ENCODE data around the gene ACP3.
"Not testable (repeated sequence)": the region's sequence is repeated elsewhere in the genome, so short reads cannot be mapped to it uniquely, and the experiment has no call there.

ACP3 gene

DNA sequence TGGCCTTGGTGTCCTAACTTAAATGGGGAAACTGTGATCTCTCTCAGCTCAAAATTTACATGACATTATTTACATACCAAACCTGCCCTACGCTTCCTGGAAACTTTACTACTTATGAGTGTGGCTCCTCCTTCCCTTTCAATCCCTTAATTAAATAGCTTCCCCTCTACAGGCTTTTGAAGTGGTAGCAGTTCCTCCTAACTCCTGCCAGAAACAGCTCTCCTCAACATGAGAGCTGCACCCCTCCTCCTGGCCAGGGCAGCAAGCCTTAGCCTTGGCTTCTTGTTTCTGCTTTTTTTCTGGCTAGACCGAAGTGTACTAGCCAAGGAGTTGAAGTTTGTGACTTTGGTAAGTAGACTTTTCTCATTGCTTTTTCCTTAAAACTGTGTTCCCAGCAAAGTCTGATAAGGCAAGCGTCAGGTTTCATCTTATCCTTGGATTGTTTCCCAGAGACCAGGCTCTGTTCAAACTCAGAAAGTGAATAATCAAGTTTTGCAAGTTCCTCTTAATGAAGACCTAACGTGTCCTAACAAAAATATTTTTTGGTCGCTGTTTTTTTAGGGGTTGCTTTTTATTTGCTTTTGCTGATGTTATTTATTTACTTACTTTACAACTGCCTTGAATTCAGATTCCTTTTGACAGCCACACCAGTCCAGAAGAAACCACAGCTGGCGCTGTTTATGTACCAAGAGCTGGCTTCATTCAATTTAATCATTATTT is at the start of gene ACP3:
Gene ACP3, plus strand, starts transcription at position 179 of the 720 bp plus-strand sequence. Its CDS starts 50 bp downstream, at position 229.
- no peak for DNase-seq

- no peak for DNase-seq
Observed at GRCh38 chr3:132268956-132269355, 48.3 kb upstream of the ACP3 start.

DNA sequence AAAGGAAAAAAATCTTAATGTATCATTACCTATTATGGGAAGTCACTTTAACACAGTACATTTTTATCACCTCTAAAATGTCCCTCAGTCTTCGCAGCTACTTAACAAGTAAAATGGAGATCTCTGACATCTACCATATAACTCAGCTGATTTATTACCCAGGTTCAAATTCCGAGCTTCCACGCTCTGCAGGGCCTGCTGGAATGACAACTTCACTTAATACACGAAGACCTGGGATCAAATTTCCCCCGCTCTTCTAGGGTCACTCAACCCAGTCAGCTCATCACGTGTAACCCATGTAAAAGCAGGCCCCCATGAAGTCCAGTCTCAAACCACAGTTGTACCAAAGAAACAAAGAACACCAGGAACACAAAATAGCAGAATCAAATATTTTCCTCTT is 44.2 kb upstream of the ACP3 start:
- no peak for DNase-seq

DNA sequence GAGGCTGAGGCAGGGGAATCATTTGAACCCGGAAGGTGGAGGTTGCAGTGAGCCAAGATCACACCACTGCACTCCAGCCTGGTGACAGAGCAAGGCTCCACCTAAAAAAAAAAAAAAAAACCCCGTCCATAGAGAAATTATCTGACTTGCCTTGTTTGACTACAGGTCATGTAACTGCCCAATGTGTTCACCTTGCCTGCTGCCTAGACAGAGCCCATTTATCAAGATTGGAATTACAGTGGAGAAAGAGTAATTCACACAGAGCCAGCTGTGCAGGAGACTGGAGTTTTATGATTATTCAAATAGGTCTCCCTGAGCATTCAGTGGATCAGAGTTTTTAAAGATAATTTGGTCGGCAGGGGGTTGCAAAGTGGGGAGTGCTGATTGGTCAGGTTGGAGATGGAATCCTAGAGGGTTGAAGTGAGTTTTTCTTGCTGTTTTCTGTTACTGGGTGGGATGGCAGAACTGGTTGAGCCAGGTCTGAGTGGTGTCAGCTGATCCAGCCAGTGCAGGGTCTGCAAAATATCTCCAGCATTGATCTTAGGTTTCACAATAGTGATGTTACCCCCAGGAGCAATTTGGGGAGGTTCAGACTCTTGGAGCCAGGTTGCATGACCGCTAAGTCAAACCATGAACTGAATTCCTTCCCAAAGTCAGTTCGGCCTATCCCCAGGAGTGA is 40.8 kb upstream of the ACP3 start:
- DNase-seq, result no peak

DNA sequence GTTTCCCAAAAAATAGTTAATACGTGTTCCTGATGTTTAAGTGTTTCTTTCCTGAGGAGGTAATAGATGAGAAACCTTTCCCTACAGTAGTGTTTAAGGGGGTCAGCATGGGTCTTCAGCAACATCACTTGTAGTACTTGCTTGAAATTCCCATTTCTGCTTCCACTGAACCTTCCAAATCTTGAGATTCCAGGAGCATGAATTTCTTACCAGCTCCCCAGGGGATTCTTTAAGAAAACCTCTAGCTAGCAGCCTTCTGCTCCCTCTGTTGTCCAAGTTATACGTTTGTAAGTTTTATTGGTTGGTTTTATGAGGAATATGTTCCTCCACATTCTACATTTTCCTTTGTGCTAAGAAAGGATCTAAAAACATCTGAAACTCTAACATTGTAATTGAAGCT is 38.2 kb upstream of the ACP3 start:
- DNase-seq, result no peak

- DNase-seq, result no peak
Observed at GRCh38 chr3:132283440-132283839, 33.8 kb upstream of the ACP3 start.

GRCh38 chr3:132283916-132284405 is 33.2 kb upstream of the ACP3 start:
- no peak for DNase-seq

DNA sequence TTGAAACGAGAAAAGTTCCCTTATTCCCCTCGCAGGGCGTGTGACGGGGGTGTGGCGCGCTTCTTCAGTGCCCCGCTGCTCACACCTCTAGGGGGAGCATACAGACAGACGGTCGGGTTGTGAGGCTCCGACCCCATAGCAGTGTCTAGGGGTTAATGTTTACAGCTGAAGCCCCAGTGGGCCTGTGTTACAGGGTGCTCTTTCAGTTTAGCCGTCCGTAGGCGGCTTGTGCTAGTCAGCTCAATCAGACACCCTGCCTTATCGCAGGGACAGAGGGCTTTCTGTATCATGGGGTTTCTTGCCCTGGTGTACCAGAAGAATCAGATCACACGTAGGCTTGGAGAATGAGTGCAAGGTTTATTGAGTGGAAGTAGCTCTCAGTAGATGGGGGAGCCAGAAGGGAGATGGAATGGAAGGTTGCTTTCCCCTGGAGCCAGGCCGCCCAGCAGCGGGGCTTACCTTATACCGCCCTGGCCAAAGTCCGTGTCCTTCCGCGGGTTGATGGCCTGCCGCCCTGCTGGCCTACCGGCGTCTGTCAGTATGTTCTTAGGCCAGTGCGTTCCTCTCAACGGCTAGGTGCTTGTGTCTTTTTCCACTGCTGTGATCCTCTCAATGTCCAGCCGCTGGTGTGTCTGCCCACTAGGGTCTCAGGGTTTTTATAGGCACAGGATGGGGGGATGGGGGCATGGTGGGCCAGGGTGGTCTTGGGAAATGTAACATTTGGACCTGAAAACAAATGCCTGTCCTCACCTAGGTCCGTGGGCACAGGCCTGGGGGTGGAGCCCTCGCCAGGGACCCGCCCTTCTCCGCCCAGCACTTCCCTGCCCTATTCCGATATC is 32.2 kb upstream of the ACP3 start:
- DNase-seq, result no peak

DNA sequence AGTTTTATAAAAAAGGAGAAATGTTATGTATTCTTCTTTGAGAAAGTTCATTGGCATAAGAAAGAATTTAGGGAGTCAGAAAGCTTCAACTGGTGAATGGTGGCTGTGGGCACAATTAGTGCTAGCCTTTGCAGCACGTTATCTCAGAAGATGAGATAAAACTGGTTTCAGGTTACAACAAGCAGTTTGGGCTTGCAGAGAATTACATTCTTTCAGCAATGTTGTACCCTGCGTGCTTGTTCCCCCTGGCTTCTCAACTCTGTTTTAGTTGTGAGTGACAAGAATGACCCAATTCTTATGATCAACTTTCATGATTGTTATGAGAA is 31.6 kb upstream of the ACP3 start:
- no peak for DNase-seq

- no peak for DNase-seq
Observed at GRCh38 chr3:132286035-132286434, 31.2 kb upstream of the ACP3 start.

DNA sequence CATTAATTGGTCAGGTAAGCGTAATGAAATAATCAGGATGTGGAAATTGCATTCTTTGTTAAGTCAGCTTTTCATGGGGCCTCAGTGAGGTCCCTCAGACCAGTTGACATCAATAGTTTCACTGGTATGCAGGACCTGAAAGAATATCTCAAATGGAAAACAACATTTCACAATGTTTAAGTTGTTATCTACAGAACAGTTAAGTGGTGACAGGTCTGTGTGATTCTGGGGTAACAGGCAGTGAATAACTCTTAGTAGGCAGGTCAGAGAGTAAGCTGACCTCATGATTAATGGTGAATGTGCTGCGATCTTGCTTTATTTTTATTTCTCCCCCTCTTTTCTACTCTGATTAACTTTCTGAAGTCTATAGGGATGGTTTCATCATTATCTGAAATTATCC is 28.9 kb upstream of the ACP3 start:
- no peak for DNase-seq

DNA sequence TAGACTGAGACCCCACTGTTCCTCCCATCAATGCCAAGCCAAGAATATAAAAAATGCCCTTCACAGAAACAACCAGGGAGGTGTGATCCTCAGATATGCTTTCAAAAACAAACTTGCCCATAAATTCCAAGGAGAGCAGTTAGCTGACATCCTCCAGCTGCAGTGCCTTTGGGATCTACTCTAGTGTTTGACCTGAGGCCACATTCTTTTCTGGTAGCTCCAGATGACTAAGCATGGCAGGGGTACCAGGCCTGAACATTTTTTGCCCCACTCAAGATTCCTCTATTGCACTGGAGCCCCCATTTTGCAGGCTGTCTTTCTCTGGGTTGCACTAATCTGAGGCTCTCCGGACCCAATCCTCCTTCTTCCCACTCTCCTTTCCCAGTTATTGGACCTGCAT is 27.9 kb upstream of the ACP3 start:
- no peak for DNase-seq

GRCh38 chr3:132290833-132291232 is 26.4 kb upstream of the ACP3 start:
- no peak for DNase-seq

DNA sequence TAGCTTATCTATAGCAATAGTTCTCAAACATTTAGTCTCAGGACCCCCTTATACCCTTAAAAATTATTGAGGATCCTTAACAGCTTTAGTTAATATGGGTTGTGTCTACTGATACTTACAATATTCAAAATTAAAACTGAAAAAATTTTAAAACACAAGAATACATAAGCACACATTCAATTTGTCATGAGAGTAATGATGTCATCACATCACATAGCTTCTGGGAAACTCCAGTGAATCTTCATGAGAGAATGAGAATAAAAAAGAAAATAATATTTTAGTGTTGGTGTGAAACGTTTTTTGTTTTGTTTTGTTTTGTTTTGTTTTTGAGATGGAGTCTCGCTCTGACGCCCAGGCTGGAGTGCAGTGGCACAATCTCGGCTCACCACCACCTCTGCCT is 25.2 kb upstream of the ACP3 start:
- no peak for DNase-seq

DNA sequence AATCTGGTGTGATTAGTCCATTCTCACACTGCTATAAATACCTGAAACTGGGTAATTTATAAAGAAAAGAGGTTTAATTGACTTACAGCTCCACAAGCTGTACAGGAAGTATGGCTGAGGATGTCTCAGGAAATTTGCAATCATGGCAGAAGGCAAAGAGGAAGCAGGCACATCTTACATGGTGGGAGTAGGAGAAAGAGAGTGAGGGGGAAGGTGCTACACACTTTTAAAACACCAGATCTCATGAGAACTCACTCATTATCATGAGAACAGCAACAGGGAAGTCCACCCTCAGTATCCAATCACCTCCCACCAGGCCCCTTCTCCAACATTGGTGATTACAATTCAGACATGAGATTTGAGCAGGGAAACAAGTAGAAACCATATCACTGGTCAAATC is 24.0 kb upstream of the ACP3 start:
- DNase-seq, result no peak

- no peak for DNase-seq
Observed at GRCh38 chr3:132294906-132295305, 22.3 kb upstream of the ACP3 start.

DNA sequence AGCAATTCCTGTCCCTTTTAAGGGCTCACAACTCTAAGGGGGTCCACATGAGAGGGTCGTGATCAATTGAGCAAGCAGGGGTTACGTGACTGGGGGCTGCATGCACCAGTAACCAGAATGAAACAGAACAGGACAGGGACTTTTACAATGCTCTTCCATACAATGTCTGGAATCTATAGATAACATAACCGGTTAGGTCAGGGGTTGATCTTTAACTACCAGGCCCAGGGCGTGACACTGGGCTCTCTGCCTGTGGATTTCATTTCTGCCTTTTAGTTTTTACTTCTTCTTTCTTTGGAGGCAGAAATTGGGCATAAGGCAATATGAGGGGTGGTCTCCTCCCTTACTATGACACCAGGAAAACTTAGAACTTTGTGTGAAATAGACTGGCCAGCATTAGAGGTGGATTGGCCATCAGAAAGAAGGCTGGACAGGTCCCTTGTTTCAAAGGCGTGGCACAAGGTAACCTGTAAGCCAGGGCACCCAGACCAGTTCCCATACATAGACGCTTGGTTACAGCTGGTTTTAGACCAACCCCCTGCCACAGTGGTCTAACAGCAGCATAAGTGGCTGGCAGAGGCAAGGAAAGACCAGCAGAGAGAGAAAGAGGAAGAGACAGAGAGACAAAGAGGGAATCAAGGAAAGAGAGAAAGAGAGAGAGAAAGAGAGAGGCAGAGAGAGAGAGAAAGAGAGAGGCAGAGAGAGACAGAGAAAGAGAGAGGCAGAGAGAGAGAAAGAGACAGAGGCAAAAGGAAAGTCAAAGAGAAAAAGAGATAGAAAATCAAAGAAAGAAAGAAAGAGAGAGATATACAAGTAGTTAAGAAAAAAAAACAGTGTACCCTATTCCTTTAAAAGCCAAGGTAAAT is 13.6 kb upstream of the ACP3 start:
- not testable (repeated sequence) for DNase-seq

GRCh38 chr3:132304351-132304750 is 12.9 kb upstream of the ACP3 start:
- not testable (repeated sequence) for DNase-seq

GRCh38 chr3:132310057-132310456 is 7.2 kb upstream of the ACP3 start:
- DNase-seq, result not testable (repeated sequence)

GRCh38 chr3:132311316-132311715 is 5.9 kb upstream of the ACP3 start:
- DNase-seq, result no peak

GRCh38 chr3:132311841-132312240 is 5.4 kb upstream of the ACP3 start:
- no peak for DNase-seq

- DNase-seq, result no peak
Observed at GRCh38 chr3:132315851-132316250, 1.4 kb upstream of the ACP3 start.

GRCh38 chr3:132318451-132318850 is 1.2 kb downstream of the ACP3 start:
- no peak for DNase-seq
